HepG2 (cell line): ENCODE data around the gene GALNT16. TPM values are rescaled to one million over a fixed set of nuclear protein-coding genes. Genes with fewer than 3 reads are reported as not detected.

Experiments used
- ETV5 ChIP-seq: IDR thresholded peaks from 2 replicates; pipeline ENCODE4 v1.6.1; 2018; ENCODE audit warnings: missing biosample characterization, missing genetic modification reagents, inconsistent platforms, borderline replicate concordance
- HOXD1 ChIP-seq: sonication (generic); formaldehyde crosslinking; IDR thresholded peaks from 2 replicates; pipeline ENCODE4 v1.5.0; 2020; ENCODE audit warnings: missing genetic modification reagents
- MBD4 ChIP-seq: IDR thresholded peaks from 2 replicates; pipeline ENCODE4 v1.6.1; 2012; ENCODE audit warnings: low read length, inconsistent platforms, borderline replicate concordance
- MXD4 ChIP-seq: IDR thresholded peaks from 2 replicates; pipeline ENCODE4 v1.6.1; 2016; ENCODE audit warnings: mild to moderate bottlenecking, missing biosample characterization, missing genetic modification reagents
- NAIF1 ChIP-seq: sonication (generic); formaldehyde crosslinking; IDR thresholded peaks from 2 replicates; pipeline ENCODE4 v1.5.0; 2020; ENCODE audit warnings: mild to moderate bottlenecking, missing genetic modification reagents, borderline replicate concordance
- PAWR ChIP-seq: sonication (generic); formaldehyde crosslinking; IDR thresholded peaks from 2 replicates; pipeline ENCODE4 v1.4.0; 2020; ENCODE audit warnings: missing genetic modification reagents, mild to moderate bottlenecking, borderline replicate concordance
- PAX8 ChIP-seq: sonication (generic); formaldehyde crosslinking; IDR thresholded peaks from 2 replicates; pipeline ENCODE4 v1.8.0; 2022; ENCODE audit warnings: mild to moderate bottlenecking, missing genetic modification reagents, borderline replicate concordance
- RELA ChIP-seq: sonication (generic); formaldehyde crosslinking; IDR thresholded peaks from 2 replicates; pipeline ENCODE4 v1.4.0; 2020; ENCODE audit warnings: missing genetic modification reagents
- RFX3 ChIP-seq: IDR thresholded peaks from 2 replicates; pipeline ENCODE4 v1.6.1; 2016; ENCODE audit warnings: missing biosample characterization, missing genetic modification reagents
- SRSF9 ChIP-seq: fragments of 200-400 bp; formaldehyde crosslinking; IDR thresholded peaks from 2 replicates; pipeline ENCODE4 v1.6.1; 2018; ENCODE audit warnings: borderline replicate concordance, mild to moderate bottlenecking, low read depth, low read length; ENCODE audit not compliant: insufficient read depth, poor library complexity, severe bottlenecking
- SSRP1 ChIP-seq: IDR thresholded peaks from 2 replicates; pipeline ENCODE4 v1.6.1; 2016; ENCODE audit warnings: control low read depth
- YEATS2 ChIP-seq: sonication (generic); formaldehyde crosslinking; IDR thresholded peaks from 2 replicates; pipeline ENCODE4 v1.4.0; 2020; ENCODE audit warnings: missing genetic modification reagents, borderline replicate concordance
- ZNF274 ChIP-seq: sonication (generic); formaldehyde crosslinking; IDR thresholded peaks from 2 replicates; pipeline ENCODE4 v1.5.1; 2020; ENCODE audit warnings: mild to moderate bottlenecking, missing genetic modification reagents
- ZNF350 ChIP-seq: sonication (generic); formaldehyde crosslinking; IDR thresholded peaks from 2 replicates; pipeline ENCODE4 v1.4.0; 2020; ENCODE audit warnings: mild to moderate bottlenecking, low read depth, missing genetic modification reagents, borderline replicate concordance
- ZNF883 ChIP-seq: sonication (generic); formaldehyde crosslinking; IDR thresholded peaks from 2 replicates; pipeline ENCODE4 v1.5.1; 2020; ENCODE audit warnings: mild to moderate bottlenecking, missing genetic modification reagents; ENCODE audit errors: not compliant biosample characterization
- polyA plus RNA-seq, 8 experiments: library from polyadenylated mRNA; depleted of rRNA in 3 of 8; stranded (reverse) in 7 of 8; unstranded in 1 of 8; fragments of >200 nt; fragmentation: Illumina TruSeq in 4 of 8; extraction: Trizol in 4 of 8; gene quantifications; 2 replicates each; pipeline versions ENCODE4 v1.2.1 to v1.2.3, GENCODE V29; 2011 to 2016; ENCODE audit warnings: low read depth in 4 of 8, missing spikeins in 1 of 8, mixed read lengths in 1 of 8; ENCODE audit not compliant: insufficient read depth in 1 of 8
- total RNA-seq, 5 experiments: library from RNA; depleted of rRNA; stranded (reverse); fragments of >200 nt; fragmentation: Illumina TruSeq; extraction: Trizol; gene quantifications; 2 replicates each; pipeline ENCODE4 v1.2.3, GENCODE V29; 2016; ENCODE audit warnings: low read depth in 1 of 5
- TF ChIP-seq, protein P1 (sequence below): sonication (generic); formaldehyde crosslinking; IDR thresholded peaks from 2 replicates; pipeline ENCODE4 v1.4.0; 2020; ENCODE audit warnings: missing genetic modification reagents
- TF ChIP-seq, protein P2 (sequence below): sonication (generic); formaldehyde crosslinking; IDR thresholded peaks from 2 replicates; pipeline ENCODE4 v1.4.0; 2020; ENCODE audit warnings: missing genetic modification reagents
- TF ChIP-seq, protein P3 (sequence below): sonication (generic); formaldehyde crosslinking; IDR thresholded peaks from 2 replicates; pipeline ENCODE4 v1.4.0; 2020; ENCODE audit warnings: low read depth, missing genetic modification reagents
- TF ChIP-seq, protein P4 (sequence below): sonication (generic); formaldehyde crosslinking; IDR thresholded peaks from 2 replicates; pipeline ENCODE4 v1.5.1; 2020; ENCODE audit warnings: mild to moderate bottlenecking, missing genetic modification reagents, moderate library complexity
- TF ChIP-seq, protein P5 (sequence below): sonication (generic); formaldehyde crosslinking; IDR thresholded peaks from 2 replicates; pipeline ENCODE4 v1.4.0; 2020; ENCODE audit warnings: missing genetic modification reagents

GALNT16 gene
- total and polyA plus RNA-seq, 2 of the 13 experiments (the other 11 are each of a cell fraction or from before 2014, with no cell fraction given) = 0.54 to 0.82 TPM

DNA sequence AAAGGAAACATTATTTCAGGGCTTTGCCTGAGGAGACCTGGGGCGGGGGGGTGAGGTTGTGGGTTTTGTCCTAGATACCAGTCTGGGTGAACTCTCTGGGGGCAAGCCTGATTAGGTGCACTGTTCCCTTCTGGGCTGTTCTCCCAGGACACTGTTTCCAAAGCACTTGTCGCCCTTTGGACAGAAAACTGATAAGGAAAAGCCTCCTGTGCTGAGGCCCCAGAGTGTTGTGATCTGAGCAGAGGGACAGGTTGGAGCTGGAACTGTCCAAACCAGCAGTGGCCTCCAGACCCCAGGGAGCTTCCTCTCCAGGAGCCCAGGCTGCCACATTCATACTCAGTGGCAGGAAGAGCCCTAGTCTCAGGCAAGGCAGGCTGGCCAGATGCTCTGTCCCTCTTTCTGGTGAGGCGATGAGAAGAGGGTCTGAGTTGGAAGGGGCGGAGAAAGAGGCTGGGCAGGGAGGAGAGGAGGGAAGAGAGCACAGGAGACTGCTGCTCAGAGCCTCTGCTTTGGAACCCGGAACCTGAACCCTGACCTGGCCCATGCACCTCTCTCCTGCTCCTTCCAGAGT, 1.9 kb downstream of the GALNT16 start (continued):
- TF ChIP-seq, protein P1, sequence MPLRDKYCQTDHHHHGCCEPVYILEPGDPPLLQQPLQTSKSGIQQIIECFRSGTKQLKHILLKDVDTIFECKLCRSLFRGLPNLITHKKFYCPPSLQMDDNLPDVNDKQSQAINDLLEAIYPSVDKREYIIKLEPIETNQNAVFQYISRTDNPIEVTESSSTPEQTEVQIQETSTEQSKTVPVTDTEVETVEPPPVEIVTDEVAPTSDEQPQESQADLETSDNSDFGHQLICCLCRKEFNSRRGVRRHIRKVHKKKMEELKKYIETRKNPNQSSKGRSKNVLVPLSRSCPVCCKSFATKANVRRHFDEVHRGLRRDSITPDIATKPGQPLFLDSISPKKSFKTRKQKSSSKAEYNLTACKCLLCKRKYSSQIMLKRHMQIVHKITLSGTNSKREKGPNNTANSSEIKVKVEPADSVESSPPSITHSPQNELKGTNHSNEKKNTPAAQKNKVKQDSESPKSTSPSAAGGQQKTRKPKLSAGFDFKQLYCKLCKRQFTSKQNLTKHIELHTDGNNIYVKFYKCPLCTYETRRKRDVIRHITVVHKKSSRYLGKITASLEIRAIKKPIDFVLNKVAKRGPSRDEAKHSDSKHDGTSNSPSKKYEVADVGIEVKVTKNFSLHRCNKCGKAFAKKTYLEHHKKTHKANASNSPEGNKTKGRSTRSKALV (CRISPR knock-in tag) = peak; percentile 66; the same call in 1 of the 2 replicates
- TF ChIP-seq ETV5 (CRISPR knock-in tag) (no peak), RFX3 (CRISPR knock-in tag) (no peak), NAIF1 (CRISPR knock-in tag) (no peak), ZNF350 (CRISPR knock-in tag) (0 out of 2 replicates have a peak, but pooled peaks have one; percentile 47), ZNF274 (CRISPR knock-in tag) (no peak), HOXD1 (CRISPR knock-in tag) (no peak), YEATS2 (no peak), RELA (no peak), MXD4 (CRISPR knock-in tag) (no peak), SSRP1 (CRISPR knock-in tag) (no peak), MBD4 (no peak), SRSF9 (no peak), PAWR (no peak), PAX8 (CRISPR knock-in tag) (no peak), ZNF883 (no peak)
- TF ChIP-seq, protein P2, sequence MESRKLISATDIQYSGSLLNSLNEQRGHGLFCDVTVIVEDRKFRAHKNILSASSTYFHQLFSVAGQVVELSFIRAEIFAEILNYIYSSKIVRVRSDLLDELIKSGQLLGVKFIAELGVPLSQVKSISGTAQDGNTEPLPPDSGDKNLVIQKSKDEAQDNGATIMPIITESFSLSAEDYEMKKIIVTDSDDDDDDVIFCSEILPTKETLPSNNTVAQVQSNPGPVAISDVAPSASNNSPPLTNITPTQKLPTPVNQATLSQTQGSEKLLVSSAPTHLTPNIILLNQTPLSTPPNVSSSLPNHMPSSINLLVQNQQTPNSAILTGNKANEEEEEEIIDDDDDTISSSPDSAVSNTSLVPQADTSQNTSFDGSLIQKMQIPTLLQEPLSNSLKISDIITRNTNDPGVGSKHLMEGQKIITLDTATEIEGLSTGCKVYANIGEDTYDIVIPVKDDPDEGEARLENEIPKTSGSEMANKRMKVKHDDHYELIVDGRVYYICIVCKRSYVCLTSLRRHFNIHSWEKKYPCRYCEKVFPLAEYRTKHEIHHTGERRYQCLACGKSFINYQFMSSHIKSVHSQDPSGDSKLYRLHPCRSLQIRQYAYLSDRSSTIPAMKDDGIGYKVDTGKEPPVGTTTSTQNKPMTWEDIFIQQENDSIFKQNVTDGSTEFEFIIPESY = no peak
- TF ChIP-seq, protein P3, sequence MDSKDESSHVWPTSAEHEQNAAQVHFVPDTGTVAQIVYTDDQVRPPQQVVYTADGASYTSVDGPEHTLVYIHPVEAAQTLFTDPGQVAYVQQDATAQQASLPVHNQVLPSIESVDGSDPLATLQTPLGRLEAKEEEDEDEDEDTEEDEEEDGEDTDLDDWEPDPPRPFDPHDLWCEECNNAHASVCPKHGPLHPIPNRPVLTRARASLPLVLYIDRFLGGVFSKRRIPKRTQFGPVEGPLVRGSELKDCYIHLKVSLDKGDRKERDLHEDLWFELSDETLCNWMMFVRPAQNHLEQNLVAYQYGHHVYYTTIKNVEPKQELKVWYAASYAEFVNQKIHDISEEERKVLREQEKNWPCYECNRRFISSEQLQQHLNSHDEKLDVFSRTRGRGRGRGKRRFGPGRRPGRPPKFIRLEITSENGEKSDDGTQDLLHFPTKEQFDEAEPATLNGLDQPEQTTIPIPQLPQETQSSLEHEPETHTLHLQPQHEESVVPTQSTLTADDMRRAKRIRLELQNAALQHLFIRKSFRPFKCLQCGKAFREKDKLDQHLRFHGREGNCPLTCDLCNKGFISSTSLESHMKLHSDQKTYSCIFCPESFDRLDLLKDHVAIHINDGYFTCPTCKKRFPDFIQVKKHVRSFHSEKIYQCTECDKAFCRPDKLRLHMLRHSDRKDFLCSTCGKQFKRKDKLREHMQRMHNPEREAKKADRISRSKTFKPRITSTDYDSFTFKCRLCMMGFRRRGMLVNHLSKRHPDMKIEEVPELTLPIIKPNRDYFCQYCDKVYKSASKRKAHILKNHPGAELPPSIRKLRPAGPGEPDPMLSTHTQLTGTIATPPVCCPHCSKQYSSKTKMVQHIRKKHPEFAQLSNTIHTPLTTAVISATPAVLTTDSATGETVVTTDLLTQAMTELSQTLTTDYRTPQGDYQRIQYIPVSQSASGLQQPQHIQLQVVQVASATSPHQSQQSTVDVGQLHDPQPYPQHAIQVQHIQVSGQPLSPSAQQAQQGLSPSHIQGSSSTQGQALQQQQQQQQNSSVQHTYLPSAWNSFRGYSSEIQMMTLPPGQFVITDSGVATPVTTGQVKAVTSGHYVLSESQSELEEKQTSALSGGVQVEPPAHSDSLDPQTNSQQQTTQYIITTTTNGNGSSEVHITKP (CRISPR knock-in tag) = no peak
- TF ChIP-seq, protein P4, sequence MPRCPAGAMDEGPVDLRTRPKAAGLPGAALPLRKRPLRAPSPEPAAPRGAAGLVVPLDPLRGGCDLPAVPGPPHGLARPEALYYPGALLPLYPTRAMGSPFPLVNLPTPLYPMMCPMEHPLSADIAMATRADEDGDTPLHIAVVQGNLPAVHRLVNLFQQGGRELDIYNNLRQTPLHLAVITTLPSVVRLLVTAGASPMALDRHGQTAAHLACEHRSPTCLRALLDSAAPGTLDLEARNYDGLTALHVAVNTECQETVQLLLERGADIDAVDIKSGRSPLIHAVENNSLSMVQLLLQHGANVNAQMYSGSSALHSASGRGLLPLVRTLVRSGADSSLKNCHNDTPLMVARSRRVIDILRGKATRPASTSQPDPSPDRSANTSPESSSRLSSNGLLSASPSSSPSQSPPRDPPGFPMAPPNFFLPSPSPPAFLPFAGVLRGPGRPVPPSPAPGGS (CRISPR knock-in tag) = no peak
- TF ChIP-seq, protein P5, sequence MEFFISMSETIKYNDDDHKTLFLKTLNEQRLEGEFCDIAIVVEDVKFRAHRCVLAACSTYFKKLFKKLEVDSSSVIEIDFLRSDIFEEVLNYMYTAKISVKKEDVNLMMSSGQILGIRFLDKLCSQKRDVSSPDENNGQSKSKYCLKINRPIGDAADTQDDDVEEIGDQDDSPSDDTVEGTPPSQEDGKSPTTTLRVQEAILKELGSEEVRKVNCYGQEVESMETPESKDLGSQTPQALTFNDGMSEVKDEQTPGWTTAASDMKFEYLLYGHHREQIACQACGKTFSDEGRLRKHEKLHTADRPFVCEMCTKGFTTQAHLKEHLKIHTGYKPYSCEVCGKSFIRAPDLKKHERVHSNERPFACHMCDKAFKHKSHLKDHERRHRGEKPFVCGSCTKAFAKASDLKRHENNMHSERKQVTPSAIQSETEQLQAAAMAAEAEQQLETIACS (CRISPR knock-in tag) = no peak
